Activated CD8-positive, alpha-beta memory T cell treated with anti-CD3 and anti-CD28 coated beads, Interleukin-2, amount 50 U/mL, for 1 hour (primary cell): ENCODE results near the gene PROC.

ENCODE experiments used
- DNase-seq: peaks from one replicate; pipeline ENCODE4 v3.0.0-alpha.2; 2020; ENCODE audit errors: extremely low read depth

PROC gene

GRCh38 chr2:127456960-127457359, 38.7 kb downstream of the PROC start:
- no peak for DNase-seq

GRCh38 chr2:127462461-127462860, 44.2 kb downstream of the PROC start:
- no peak for DNase-seq

GRCh38 chr2:127463155-127463991, 45.1 kb downstream of the PROC start:
- no peak for DNase-seq

- no peak for DNase-seq
Measured at GRCh38 chr2:127464470-127465257, 46.4 kb downstream of the PROC start.

GRCh38 chr2:127465258-127465657, 47.0 kb downstream of the PROC start:
- no peak for DNase-seq

- no peak for DNase-seq
Measured at GRCh38 chr2:127469051-127469450, 50.8 kb downstream of the PROC start.

- DNase-seq = no peak
Measured at GRCh38 chr2:127469974-127470373, 51.7 kb downstream of the PROC start.

- DNase-seq = no peak
Measured at GRCh38 chr2:127471286-127471988, 53.2 kb downstream of the PROC start.

GRCh38 chr2:127472268-127472667, 54.0 kb downstream of the PROC start:
- no peak for DNase-seq

GRCh38 chr2:127475788-127476187, 57.6 kb downstream of the PROC start:
- DNase-seq = no peak
